HEK293T (cell line): ENCODE results near the gene TBC1D22A.

Experiments used
- CTCF ChIA-PET: fragments of 350-600 bp; formaldehyde crosslinking; extraction: SDS; loops from one replicate; lab custom pipeline; 2021; ENCODE audit warnings: antibody characterized with exemption, inconsistent platforms; lab: Yijun Ruan, JAX
- POLR2A ChIA-PET: fragments of 350-600 bp; formaldehyde crosslinking; extraction: SDS; loops from one replicate; lab custom pipeline; 2020; ENCODE audit warnings: antibody characterized with exemption, inconsistent platforms; lab: Yijun Ruan, JAX
- DNase-seq: peaks from one replicate; pipeline ENCODE4 v3.0.0; 2012; ENCODE audit warnings: mixed read lengths; ENCODE audit errors: extremely low spot score
- ARNT ChIP-seq: fragments of 450-650 bp; IDR thresholded peaks from 2 replicates; pipeline ENCODE4 v1.6.1; 2017; ENCODE audit warnings: mild to moderate bottlenecking
- BHLHE40 ChIP-seq: fragments of 450-650 bp; IDR thresholded peaks from 2 replicates; pipeline ENCODE4 v1.6.1; 2016; ENCODE audit warnings: mild to moderate bottlenecking, moderate library complexity, borderline replicate concordance
- CTBP1 ChIP-seq: fragments of 450-650 bp; IDR thresholded peaks from 2 replicates; pipeline ENCODE4 v1.6.1; 2016; ENCODE audit warnings: borderline replicate concordance
- ELF4 ChIP-seq: fragments of 450-650 bp; IDR thresholded peaks from 2 replicates; pipeline ENCODE4 v1.6.1; 2017; ENCODE audit warnings: antibody characterized with exemption
- FOXA1 ChIP-seq: fragments of 450-650 bp; IDR thresholded peaks from 2 replicates; pipeline ENCODE4 v1.6.1; 2016; ENCODE audit warnings: mild to moderate bottlenecking
- FOXK2 ChIP-seq: fragments of 450-650 bp; IDR thresholded peaks from 2 replicates; pipeline ENCODE4 v1.6.1; 2016; ENCODE audit warnings: mild to moderate bottlenecking
- FOXM1 ChIP-seq: fragments of 450-650 bp; IDR thresholded peaks from 2 replicates; pipeline ENCODE4 v1.6.1; 2017; ENCODE audit warnings: mild to moderate bottlenecking, borderline replicate concordance
- HDGF ChIP-seq: fragments of 450-650 bp; IDR thresholded peaks from 2 replicates; pipeline ENCODE4 v1.6.1; 2017; ENCODE audit warnings: antibody characterized with exemption, borderline replicate concordance
- L3MBTL2 ChIP-seq: fragments of 450-650 bp; conservative IDR thresholded peaks from 2 replicates; pipeline ENCODE4 v1.6.1; 2016; ENCODE audit warnings: mild to moderate bottlenecking
- LEF1 ChIP-seq: fragments of 450-650 bp; IDR thresholded peaks from 2 replicates; pipeline ENCODE4 v1.6.1; 2017; ENCODE audit warnings: mild to moderate bottlenecking, borderline replicate concordance
- NFRKB ChIP-seq: fragments of 450-650 bp; IDR thresholded peaks from 2 replicates; pipeline ENCODE4 v1.6.1; 2016; ENCODE audit warnings: mild to moderate bottlenecking, moderate library complexity
- SP1 ChIP-seq: fragments of 450-650 bp; IDR thresholded peaks from 2 replicates; pipeline ENCODE4 v1.6.1; 2017
- SUZ12 ChIP-seq: fragments of 450-650 bp; IDR thresholded peaks from 2 replicates; pipeline ENCODE4 v1.6.1; 2016; ENCODE audit warnings: mild to moderate bottlenecking
- TARDBP ChIP-seq: fragments of 450-650 bp; IDR thresholded peaks from 2 replicates; pipeline ENCODE4 v1.6.1; 2016
- ZNF384 ChIP-seq: fragments of 450-650 bp; IDR thresholded peaks from 2 replicates; pipeline ENCODE4 v1.6.1; 2016
- TF ChIP-seq, protein P1 (sequence below): fragments of 450-650 bp; IDR thresholded peaks from 2 replicates; pipeline ENCODE4 v1.6.1; 2016

Gene TBC1D22A

DNA sequence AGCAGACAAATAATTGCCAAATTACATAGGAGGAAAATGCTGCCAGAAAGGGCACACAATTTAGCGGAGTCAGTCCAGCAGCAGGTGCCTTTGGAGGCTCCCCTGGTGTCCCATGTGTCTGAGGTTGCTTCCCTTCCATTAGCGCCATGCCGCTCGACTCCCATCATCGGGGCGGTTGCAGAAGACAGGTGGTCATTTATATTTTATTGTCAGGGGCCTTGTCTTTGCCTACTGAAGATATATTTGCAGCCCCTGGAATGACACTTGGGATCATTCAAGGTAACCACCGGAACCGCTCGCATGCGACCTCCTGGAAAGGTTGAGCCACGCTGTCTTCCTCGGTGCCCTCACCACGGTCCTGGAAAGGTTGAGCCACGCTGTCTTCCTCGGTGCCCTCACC lies 298.3 kb downstream of the TBC1D22A start:
- CTCF ChIA-PET: no interaction called here
- TF ChIP-seq HDGF: no peak
- TF ChIP-seq FOXM1: no peak
- TF ChIP-seq LEF1: no peak
- TF ChIP-seq TARDBP: no peak
- no peak for TF ChIP-seq BHLHE40
- no peak for TF ChIP-seq ELF4
- no peak for DNase-seq
- POLR2A ChIA-PET: no interaction called here

DNA sequence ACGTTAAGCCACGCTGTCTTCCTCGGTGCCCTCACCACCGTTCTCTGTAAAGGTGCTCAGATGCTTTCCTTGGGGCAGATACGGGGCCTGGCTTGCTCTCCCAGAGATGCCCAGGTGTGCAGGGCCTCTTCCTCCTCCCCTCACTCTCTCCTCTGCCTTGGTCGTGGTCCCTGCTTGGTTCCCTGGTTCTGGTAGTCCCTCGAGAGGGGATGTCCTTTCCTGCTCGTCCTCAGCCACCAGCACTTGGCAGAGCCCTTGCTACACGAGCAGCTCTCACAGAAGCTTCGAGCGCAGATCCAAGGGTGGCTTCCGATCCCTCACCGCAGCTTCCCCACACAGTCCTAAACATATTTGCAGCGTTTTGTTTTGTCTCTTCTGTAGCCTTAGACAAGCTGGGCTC lies 298.8 kb downstream of the TBC1D22A start:
- CTCF ChIA-PET: interaction anchor here (0.7 kb wide), 1 partner anchor 12 kb away, joined by 5 read pairs; no protein-coding TSS in a partner anchor
- TF ChIP-seq SUZ12: no peak
- TF ChIP-seq ELF4: no peak
- TF ChIP-seq, protein P1, sequence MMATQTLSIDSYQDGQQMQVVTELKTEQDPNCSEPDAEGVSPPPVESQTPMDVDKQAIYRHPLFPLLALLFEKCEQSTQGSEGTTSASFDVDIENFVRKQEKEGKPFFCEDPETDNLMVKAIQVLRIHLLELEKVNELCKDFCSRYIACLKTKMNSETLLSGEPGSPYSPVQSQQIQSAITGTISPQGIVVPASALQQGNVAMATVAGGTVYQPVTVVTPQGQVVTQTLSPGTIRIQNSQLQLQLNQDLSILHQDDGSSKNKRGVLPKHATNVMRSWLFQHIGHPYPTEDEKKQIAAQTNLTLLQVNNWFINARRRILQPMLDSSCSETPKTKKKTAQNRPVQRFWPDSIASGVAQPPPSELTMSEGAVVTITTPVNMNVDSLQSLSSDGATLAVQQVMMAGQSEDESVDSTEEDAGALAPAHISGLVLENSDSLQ: no peak
- no peak for TF ChIP-seq ARNT
- TF ChIP-seq FOXM1: no peak
- no peak for TF ChIP-seq TARDBP
- no peak for TF ChIP-seq SP1
- no peak for TF ChIP-seq LEF1
- no peak for TF ChIP-seq HDGF
- TF ChIP-seq L3MBTL2: no peak
- TF ChIP-seq NFRKB: no peak
- TF ChIP-seq FOXK2: no peak
- TF ChIP-seq CTBP1: no peak
- no peak for TF ChIP-seq FOXA1
- no peak for TF ChIP-seq ZNF384
- TF ChIP-seq BHLHE40: no peak
- DNase-seq: no peak
- POLR2A ChIA-PET: no interaction called here

DNA sequence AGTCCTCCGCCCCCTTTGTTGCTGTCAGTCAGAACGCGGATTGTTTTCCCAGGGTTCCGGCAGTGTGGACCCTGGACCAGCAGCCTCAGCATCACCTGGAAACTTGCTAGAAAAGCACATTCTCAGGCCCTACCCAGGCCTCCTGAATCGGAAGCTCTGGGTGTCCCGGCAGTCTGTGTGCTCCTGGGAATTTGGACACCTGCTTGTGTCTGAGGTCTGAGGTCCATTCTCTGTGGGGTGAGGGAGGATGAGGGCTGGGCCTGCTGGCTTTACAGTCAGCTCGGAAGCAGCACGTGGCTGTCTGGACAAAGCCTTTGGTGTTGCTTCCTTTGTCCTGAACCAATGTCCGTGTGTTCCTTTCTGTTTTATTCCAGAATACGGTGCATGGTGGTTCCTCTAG lies 299.7 kb downstream of the TBC1D22A start:
- POLR2A ChIA-PET: no interaction called here
- CTCF ChIA-PET: interaction anchor here (0.7 kb wide), 1 partner anchor 13 kb away, joined by 5 read pairs; no protein-coding TSS in a partner anchor
- DNase-seq: no peak
- TF ChIP-seq SP1 (no peak), BHLHE40 (no peak), ELF4 (no peak), HDGF (no peak)

DNA sequence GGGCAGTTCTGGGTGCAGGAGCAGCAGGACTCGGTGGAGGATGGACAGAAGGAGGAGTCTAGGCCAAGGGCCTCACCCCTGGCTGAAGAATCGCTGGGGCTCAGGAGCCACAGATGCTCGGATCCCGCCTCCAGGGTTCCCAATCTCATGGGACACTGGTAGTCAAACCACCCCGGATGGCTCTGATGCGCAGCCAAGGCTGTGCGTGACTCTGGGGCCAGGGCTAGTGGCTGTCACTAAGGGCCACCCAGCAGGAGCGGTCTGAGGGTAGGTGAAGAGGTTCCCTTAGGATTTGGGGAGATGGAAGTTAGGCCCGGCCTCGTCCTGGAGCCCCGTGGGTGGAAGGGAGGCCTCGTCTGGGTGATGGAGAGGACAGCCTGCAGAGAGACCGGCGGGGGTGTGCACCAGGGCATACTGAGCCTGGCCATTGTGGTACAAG lies 300.6 kb downstream of the TBC1D22A start:
- no peak for DNase-seq
- TF ChIP-seq FOXM1 (no peak), CTBP1 (no peak), SP1 (no peak), SUZ12 (no peak), ELF4 (no peak), BHLHE40 (no peak), ARNT (no peak), HDGF (no peak), L3MBTL2 (no peak), FOXK2 (no peak), FOXA1 (no peak), NFRKB (no peak), TARDBP (no peak), ZNF384 (no peak), LEF1 (no peak)
- TF ChIP-seq, protein P1: no peak
- ChIA-PET POLR2A (no interaction called here), CTCF (no interaction called here)

DNA sequence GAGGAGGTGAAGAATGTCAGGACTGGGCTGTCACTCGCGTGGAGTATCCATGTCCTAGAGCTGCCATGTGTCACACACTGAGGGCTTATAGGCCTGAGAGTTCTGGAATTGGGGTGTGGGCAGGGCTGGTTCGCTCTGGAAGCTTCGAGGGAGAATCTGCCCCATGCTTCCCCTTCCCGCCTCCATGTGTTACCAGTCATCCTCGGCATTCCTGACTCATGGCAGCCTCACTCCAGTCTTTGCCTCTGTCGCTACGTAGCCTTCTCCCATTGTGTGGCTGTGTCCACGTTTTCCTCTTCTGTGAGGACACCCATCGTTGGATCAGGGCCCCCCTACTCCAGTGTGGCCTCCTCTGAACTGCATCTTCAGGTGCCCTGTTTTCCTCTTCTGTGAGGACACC lies 301.2 kb downstream of the TBC1D22A start:
- CTCF ChIA-PET: no interaction called here
- DNase-seq: no peak
- TF ChIP-seq, protein P1: no peak
- TF ChIP-seq FOXM1 (no peak), HDGF (no peak), BHLHE40 (no peak), LEF1 (no peak), ELF4 (no peak), SUZ12 (no peak), SP1 (no peak), L3MBTL2 (no peak), FOXK2 (no peak), ARNT (no peak), FOXA1 (no peak), ZNF384 (no peak), TARDBP (no peak), CTBP1 (no peak), NFRKB (no peak)
- POLR2A ChIA-PET: no interaction called here

DNA sequence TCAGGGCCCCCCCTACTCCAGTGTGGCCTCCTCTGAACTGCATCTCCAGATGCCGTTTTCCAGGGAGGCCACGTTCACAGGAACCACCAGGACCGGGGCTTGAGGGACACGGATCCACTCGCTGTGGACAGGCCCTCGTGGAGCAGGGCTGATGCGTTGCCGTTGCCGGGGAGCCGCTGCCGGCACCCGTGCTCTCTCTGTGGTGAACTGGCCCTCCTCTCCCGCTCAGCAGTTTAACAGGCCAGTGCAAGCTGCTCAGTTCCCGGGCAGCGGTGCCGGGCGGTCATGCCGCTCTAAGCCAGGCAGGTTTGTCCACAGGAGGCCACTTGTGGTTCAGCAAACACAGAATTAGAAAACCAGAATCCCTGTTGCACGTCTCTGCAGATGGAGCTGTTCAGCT lies 301.6 kb downstream of the TBC1D22A start:
- ChIA-PET CTCF (no interaction called here), POLR2A (no interaction called here)
- TF ChIP-seq TARDBP (no peak), LEF1 (no peak), FOXM1 (no peak), HDGF (no peak), FOXK2 (no peak), BHLHE40 (no peak), SUZ12 (no peak), L3MBTL2 (no peak), ELF4 (no peak), ARNT (no peak), FOXA1 (no peak), ZNF384 (no peak), CTBP1 (no peak), NFRKB (no peak), SP1 (no peak)
- TF ChIP-seq, protein P1: no peak
- no peak for DNase-seq
